GM13977 (cell line): ENCODE data around the gene HERC3.

Experiments
- DNase-seq: peaks from one replicate; pipeline ENCODE4 v3.0.0; 2012; ENCODE audit warnings: low spot score
- CTCF ChIP-seq: IDR thresholded peaks from 2 replicates; pipeline ENCODE4 v1.5.1; 2012; ENCODE audit warnings: mild to moderate bottlenecking, control low read depth; ENCODE audit not compliant: insufficient read depth; ENCODE audit errors: extremely low read depth, missing control alignments
- in situ Hi-C: fragments of 300-500 bp; cut with MboI; formaldehyde crosslinking; loops from one replicate; pipeline ENCODE4 v1.12.0; 2022; ENCODE audit warnings: low sequenced_read_pairs, low pct_unique_long_range_greater_than_20kb, mixed read lengths, inconsistent platforms; ENCODE audit not compliant: unreplicated experiment

The HERC3 gene

GRCh38 chr4:88575186-88575585, 17.1 kb upstream of the HERC3 start:
- in situ Hi-C loops = no loop called here
- no peak for TF ChIP-seq CTCF
- DNase-seq = no peak

GRCh38 chr4:88582493-88582892, 9.8 kb upstream of the HERC3 start:
- TF ChIP-seq CTCF = no peak
- DNase-seq = no peak
- in situ Hi-C loops = no loop called here

- TF ChIP-seq CTCF = no peak
- in situ Hi-C loops = no loop called here
- DNase-seq = no peak
Observed at GRCh38 chr4:88583631-88584470, 8.4 kb upstream of the HERC3 start.

- in situ Hi-C loops = no loop called here
- DNase-seq = no peak
- no peak for TF ChIP-seq CTCF
Observed at GRCh38 chr4:88584471-88584900, 7.8 kb upstream of the HERC3 start.

- no peak for TF ChIP-seq CTCF
- DNase-seq = no peak
- in situ Hi-C loops = no loop called here
Observed at GRCh38 chr4:88585917-88586316, 6.4 kb upstream of the HERC3 start.

GRCh38 chr4:88587306-88587705, 5.0 kb upstream of the HERC3 start:
- in situ Hi-C loops = no loop called here
- no peak for DNase-seq
- TF ChIP-seq CTCF = no peak
